Sigmoid colon (tissue), 7 donors: Measurements from ENCODE around the gene SSBP4. TPM values are rescaled to one million over a fixed set of nuclear protein-coding genes. Genes with fewer than 3 reads are reported as not detected.
A peak's percentile ranks its signal among the peaks of the same experiment; 100 is the strongest.

Source experiments
- DNase-seq: peaks from one replicate; pipeline ENCODE4 v3.0.0-alpha.2; 2019
- H3K27ac ChIP-seq, 4 donors: fragments of 200-600 bp; sonication (generic); one replicate each; pipeline ENCODE4 v1.5.1; 2016 to 2019; ENCODE audit warnings: mild to moderate bottlenecking in 1 of 4
- H3K27me3 ChIP-seq, 3 donors: fragments of 200-600 bp; sonication (generic); one replicate each; pipeline ENCODE4 v1.5.1; 2019; ENCODE audit warnings: mild to moderate bottlenecking in 1 of 3
- H3K36me3 ChIP-seq, 4 donors: fragments of 200-600 bp; sonication (generic); one replicate each; pipeline ENCODE4 v1.5.1; 2016 to 2019
- H3K4me1 ChIP-seq, 4 donors: fragments of 200-600 bp; sonication (generic); one replicate each; pipeline ENCODE4 v1.5.1; 2017 to 2019
- H3K4me3 ChIP-seq, 4 donors: fragments of 200-600 bp; sonication (generic); one replicate each; pipeline ENCODE4 v1.5.1; 2017 to 2019; ENCODE audit warnings: mild to moderate bottlenecking in 2 of 4, moderate library complexity in 1 of 4
- H3K9me3 ChIP-seq, 4 donors: fragments of 200-600 bp in 3 of 4; sonication (generic) in 3 of 4; one replicate each; pipeline versions ENCODE4 v1.5.1 to v1.6.1; 2013 to 2019
- CTCF ChIP-seq, 4 experiments: fragments of 450-650 bp in 3 of 4; fragments of 200-600 bp in 1 of 4; IDR thresholded peaks; one replicate each; pipeline ENCODE4 v1.5.1; 2016 to 2019; ENCODE audit warnings: antibody characterized with exemption in 4 of 4, mild to moderate bottlenecking in 3 of 4, moderate library complexity in 2 of 4
- EP300 ChIP-seq, 4 donors: sonication (generic); formaldehyde crosslinking; IDR thresholded peaks; one replicate each; pipeline ENCODE4 v1.6.1; 2017; ENCODE audit warnings: antibody characterized with exemption in 4 of 4
- POLR2A ChIP-seq, 2 donors: fragments of 450-650 bp; IDR thresholded peaks; one replicate each; pipeline ENCODE4 v1.6.1; 2016; ENCODE audit warnings: antibody characterized with exemption in 2 of 2, mild to moderate bottlenecking in 2 of 2, moderate library complexity in 2 of 2
- POLR2AphosphoS5 ChIP-seq, 4 donors: sonication (generic); formaldehyde crosslinking; IDR thresholded peaks; one replicate each; pipeline ENCODE4 v1.6.1; 2017; ENCODE audit warnings: antibody characterized with exemption in 4 of 4
- WGBS, 2 donors: extraction: QIAGEN DNeasy Blood & Tissue Kit; methylation state at CpG; one replicate each; pipeline ENCODE4 v1.1.7; 2013; 5-methylcytosine and 5-hydroxymethylcytosine counted together
- intact Hi-C: fragments of 100-400 bp; cut with DNase I; formaldehyde crosslinking; loops from one replicate; pipeline ENCODE4 v1.15.1; 2023
- polyA plus RNA-seq, 3 donors: library from polyadenylated mRNA; stranded (reverse); fragments of 200-250 nt; gene quantifications; one replicate each; pipeline ENCODE4 v1.2.3, GENCODE V29; 2013
- total RNA-seq, 4 donors: library from RNA; depleted of rRNA; stranded (reverse); fragments of >200 nt; gene quantifications; one replicate each; pipeline ENCODE4 v1.1.0, GENCODE V29; 2016
- donor health status: healthy with polysubstance abuse.
- donor health status: Bipolar disorder and iron deficiency.
- donor health status: healthy.

Gene SSBP4
- total and polyA plus RNA-seq, 7 donors = 13.9 to 71.4 (median 52.4) TPM

- H3K4me3 ChIP-seq = no peak overlapping the region
- peaks cover 0 to 76% (median 56%) of the 10 kb centered on the region in 4 donors for H3K4me1 ChIP-seq
- WGBS, 2 donors = 65 to 86% methylated on average over 14 of the region's 14 CpGs
- H3K27me3 ChIP-seq = peaks cover 0 to 10% (median 0%) of the 10 kb centered on the region in 3 donors
- intact Hi-C loops = no loop called here
- no peak for TF ChIP-seq CTCF (IDR thresholded peaks at IDR 0.05)
- no peak for TF ChIP-seq POLR2AphosphoS5 (IDR thresholded peaks at IDR 0.05)
- no peak for TF ChIP-seq POLR2A (IDR thresholded peaks at IDR 0.05)
- TF ChIP-seq EP300 (IDR thresholded peaks at IDR 0.05) = no peak
- DNase-seq = no peak
- no peaks in the 10 kb centered on the region for H3K36me3 ChIP-seq
- peak overlapping the region in 1 of 4 donors; percentile 28 for H3K27ac ChIP-seq
- no peaks in the 10 kb centered on the region for H3K9me3 ChIP-seq
Measured at GRCh38 chr19:18422530-18423191, 3.5 kb downstream of the SSBP4 start.

DNA sequence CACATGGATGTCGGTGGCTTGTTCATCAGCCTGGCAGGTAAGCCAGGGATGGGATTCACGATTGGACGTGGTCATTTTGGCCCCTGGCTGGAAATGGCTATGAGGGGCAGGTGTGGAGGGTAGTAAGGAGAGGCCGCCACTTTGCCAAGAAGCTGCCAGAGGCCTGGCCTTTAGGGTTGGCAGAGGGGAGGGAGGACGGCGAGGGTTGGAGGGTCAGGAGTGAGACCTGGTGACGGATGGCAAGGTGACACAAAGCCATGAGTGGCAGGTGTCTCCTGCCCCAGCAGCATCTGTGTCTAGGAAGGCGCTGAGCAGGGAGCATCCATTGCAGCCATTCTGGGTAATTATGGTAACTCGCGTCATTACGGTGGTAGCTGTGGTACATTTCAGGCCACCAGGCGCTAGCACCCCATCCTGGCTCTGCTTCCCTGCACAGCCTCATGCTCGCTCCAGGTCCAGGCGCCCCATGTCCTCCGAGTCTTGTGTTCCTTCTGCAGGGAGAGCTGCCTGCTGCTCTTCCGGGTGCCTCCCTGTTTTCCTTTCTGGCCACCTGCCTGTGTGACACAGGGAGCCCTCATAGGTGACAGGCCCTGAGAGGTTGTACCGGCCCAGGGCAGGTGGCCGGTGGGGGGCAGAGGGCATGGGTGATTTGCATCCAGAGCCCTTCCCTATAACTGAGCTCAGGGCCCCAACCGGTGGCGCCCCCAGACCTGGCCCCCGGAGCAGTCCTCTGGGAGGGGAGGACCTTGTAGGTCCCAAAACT lies 4.2 kb downstream of the SSBP4 start:
- WGBS, 2 donors = 54 to 78% methylated on average over 21 of the region's 21 CpGs
- Histone ChIP-seq H3K27ac (peak overlapping the region; percentile 7 to 82 (median 32)), H3K4me3 (no peak overlapping the region), H3K36me3 (no peaks in the 10 kb centered on the region), H3K9me3 (no peaks in the 10 kb centered on the region), H3K4me1 (peaks cover 0 to 73% (median 50%) of the 10 kb centered on the region in 4 donors), H3K27me3 (peaks cover 0 to 2% (median 0%) of the 10 kb centered on the region in 3 donors)
- intact Hi-C loops = no loop called here
- DNase-seq = no peak
- no peak for TF ChIP-seq POLR2AphosphoS5 (IDR thresholded peaks at IDR 0.05)
- no peak for TF ChIP-seq EP300 (IDR thresholded peaks at IDR 0.05)
- TF ChIP-seq CTCF (IDR thresholded peaks at IDR 0.05) = no peak
- no peak for TF ChIP-seq POLR2A (IDR thresholded peaks at IDR 0.05)

DNA sequence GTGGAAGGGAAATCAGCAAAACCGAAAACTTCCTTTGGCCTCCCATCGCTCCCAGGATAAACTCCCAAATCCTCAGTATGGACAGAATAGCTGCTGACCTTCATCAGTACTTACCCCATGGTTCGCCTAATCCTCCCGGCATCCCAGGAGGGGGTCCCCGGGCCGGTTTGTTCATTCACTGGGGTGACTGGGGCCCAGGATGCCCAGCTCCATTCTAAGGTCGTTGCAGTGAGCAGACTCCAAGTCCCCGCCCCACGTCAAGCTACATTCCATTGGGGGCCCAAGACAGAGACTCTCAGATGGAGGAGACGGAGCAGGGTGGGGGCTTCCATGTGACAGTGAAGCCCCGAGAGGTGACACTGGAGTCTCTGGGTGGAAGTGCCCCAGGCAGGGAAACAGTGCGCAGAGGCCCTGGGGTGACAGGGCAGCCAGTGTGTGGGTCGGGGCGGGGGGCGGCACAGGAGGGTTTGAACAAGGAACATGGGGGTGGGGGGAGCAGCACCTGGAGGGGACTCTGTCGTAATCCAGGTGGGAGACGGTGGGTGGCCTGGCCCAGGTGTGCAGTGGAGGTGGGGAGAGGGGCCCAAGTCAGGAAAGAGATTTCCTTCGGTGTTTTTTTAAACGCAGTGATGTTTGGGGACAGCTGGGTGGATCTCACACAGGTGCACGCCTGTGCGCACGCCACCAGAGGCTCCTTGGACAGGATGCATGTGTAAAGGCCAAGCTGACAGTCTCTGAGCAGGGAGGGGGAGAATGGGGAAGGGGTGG lies 5.1 kb downstream of the SSBP4 start:
- no peaks in the 10 kb centered on the region for H3K36me3 ChIP-seq
- 72 to 85% methylated on average over 22 of the region's 22 CpGs for WGBS, 2 donors
- peaks cover 4 to 75% (median 52%) of the 10 kb centered on the region in 4 donors for H3K4me1 ChIP-seq
- no peaks in the 10 kb centered on the region for H3K27me3 ChIP-seq
- peak overlapping the region; percentile 7 to 82 (median 55) for H3K27ac ChIP-seq
- intact Hi-C loops = no loop called here
- no peaks in the 10 kb centered on the region for H3K9me3 ChIP-seq
- no peak overlapping the region for H3K4me3 ChIP-seq
- DNase-seq = peak; percentile 60
- TF ChIP-seq EP300 (IDR thresholded peaks at IDR 0.05) (no peak), POLR2A (IDR thresholded peaks at IDR 0.05) (no peak), CTCF (IDR thresholded peaks at IDR 0.05) (no peak), POLR2AphosphoS5 (IDR thresholded peaks at IDR 0.05) (no peak)

- Histone ChIP-seq H3K36me3 (no peaks in the 10 kb centered on the region), H3K9me3 (no peaks in the 10 kb centered on the region), H3K27me3 (no peaks in the 10 kb centered on the region), H3K4me1 (peaks cover 4 to 78% (median 55%) of the 10 kb centered on the region in 4 donors), H3K4me3 (no peak overlapping the region), H3K27ac (peak overlapping the region; percentile 65 to 82 (median 72))
- WGBS, 2 donors = 89 to 90% methylated on average over 17 of the region's 17 CpGs
- peak; percentile 60 for DNase-seq
- TF ChIP-seq POLR2A (IDR thresholded peaks at IDR 0.05) (no peak), EP300 (IDR thresholded peaks at IDR 0.05) (no peak), CTCF (IDR thresholded peaks at IDR 0.05) (no peak), POLR2AphosphoS5 (IDR thresholded peaks at IDR 0.05) (no peak)
- intact Hi-C loops = no loop called here
Measured at GRCh38 chr19:18424890-18425514, 5.8 kb downstream of the SSBP4 start.
